GM19240 (cell line): Measurements from ENCODE around the gene PDZD8.
A peak's percentile ranks its signal among the peaks of the same experiment; 100 is the strongest.

Source experiments
- DNase-seq: peaks from one replicate; pipeline ENCODE4 v3.0.0; 2011; ENCODE audit warnings: low spot score; ENCODE audit not compliant: insufficient read length

Gene PDZD8, protein sequence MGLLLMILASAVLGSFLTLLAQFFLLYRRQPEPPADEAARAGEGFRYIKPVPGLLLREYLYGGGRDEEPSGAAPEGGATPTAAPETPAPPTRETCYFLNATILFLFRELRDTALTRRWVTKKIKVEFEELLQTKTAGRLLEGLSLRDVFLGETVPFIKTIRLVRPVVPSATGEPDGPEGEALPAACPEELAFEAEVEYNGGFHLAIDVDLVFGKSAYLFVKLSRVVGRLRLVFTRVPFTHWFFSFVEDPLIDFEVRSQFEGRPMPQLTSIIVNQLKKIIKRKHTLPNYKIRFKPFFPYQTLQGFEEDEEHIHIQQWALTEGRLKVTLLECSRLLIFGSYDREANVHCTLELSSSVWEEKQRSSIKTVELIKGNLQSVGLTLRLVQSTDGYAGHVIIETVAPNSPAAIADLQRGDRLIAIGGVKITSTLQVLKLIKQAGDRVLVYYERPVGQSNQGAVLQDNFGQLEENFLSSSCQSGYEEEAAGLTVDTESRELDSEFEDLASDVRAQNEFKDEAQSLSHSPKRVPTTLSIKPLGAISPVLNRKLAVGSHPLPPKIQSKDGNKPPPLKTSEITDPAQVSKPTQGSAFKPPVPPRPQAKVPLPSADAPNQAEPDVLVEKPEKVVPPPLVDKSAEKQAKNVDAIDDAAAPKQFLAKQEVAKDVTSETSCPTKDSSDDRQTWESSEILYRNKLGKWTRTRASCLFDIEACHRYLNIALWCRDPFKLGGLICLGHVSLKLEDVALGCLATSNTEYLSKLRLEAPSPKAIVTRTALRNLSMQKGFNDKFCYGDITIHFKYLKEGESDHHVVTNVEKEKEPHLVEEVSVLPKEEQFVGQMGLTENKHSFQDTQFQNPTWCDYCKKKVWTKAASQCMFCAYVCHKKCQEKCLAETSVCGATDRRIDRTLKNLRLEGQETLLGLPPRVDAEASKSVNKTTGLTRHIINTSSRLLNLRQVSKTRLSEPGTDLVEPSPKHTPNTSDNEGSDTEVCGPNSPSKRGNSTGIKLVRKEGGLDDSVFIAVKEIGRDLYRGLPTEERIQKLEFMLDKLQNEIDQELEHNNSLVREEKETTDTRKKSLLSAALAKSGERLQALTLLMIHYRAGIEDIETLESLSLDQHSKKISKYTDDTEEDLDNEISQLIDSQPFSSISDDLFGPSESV

DNA sequence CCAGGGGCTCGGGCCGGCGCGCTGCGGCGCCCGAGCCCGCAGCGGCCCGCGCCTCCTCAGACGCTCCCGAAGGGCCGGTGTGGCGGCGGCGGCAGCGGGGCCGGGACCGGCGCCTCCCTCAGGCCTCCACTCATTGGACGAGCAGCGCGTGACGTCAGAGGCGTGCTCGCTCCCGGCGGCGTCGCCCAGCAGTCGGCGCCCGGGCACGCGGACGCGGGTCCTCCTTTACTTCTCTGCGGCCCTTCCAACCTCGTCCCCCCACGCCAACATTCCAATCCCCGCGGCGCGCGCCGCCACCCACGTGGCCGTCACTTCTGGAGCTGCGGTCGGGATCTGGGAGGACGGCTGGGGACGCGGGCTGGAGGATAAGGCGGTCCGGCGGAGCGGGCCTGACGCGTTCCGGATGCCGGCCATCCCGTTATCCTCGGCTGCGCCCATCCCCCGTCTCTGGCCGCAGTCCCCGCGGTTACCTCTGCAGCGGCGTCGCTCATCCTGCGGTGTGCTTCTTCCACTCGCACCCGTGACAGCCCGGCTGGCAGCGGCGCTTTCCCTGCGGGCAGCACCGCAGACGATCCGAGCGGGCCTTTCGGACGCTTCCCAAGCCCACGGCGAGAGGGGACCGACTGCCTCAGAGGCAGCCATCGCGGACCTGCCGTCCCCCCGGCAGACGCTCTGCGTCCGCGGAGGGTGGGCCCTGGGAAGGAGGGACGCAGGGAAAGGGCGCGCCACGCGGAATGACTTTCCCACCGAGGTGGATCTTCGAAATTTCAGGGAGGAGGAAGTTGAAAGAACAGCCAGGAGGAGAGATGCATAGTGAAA lies at the start of gene PDZD8:
Gene PDZD8 (minus strand): TSS at position 81 of the 819 bp plus-strand sequence. CDS start 213 bp downstream, outside the sequence.
- DNase-seq, result peak; percentile 69

DNA sequence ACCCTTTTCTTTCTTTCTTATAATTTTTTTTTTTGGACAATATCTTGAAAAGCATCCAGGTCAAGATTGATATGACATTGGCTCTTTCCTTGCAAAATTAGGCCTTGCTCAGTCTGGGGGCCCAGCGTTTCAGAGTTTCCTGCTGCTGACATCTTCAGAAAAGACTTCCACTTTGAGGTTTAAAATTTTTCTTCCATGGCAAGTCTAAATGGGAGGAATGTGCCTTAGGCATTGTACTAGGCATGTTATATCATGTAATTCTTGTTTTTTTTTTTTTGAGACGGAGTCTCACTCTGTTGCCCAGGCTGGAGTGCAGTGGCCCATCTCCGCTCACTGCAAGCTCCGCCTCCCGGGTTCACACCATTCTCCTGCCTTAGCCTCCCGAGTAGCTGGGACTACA lies 48.9 kb upstream of the PDZD8 start:
- no peak for DNase-seq

DNA sequence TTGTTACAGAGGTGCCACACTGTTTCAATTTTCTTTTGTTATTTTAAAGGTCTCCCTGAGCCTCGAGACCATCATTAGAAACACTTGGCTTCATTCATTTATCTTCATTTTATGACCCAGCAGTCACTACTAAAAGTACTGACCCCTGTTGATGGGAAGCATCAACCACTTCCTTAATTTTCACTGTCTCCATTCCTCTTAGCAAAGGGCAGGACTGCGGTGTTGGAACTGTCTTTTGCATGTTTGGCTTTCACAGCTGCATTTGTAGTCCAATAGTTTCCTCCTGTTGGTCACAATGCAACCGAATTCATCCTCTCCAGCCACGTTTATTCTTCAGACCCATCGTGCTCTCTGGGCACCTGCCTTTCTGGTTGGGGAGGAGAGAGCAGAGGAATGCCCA lies 46.7 kb upstream of the PDZD8 start:
- DNase-seq, result no peak

DNA sequence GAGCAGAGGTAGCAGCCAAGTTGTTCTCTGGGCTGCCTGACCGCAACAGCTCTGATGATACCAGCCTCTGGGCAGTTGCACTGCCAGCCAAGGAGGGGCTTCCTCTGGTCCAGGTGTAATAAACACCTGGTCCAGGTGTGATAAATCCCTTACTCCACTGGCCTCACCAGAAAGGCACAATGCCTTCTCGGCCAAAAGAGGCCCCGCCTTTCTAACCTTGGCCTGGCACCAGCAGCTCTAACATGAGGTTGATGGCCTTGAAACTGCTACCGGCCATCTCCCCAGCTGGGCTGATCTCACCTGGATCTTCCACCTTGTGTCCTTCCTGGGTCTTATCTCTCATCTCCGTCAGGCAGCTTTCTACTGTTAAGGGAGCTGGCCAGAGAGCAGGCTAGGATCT lies 45.5 kb upstream of the PDZD8 start:
- no peak for DNase-seq

DNA sequence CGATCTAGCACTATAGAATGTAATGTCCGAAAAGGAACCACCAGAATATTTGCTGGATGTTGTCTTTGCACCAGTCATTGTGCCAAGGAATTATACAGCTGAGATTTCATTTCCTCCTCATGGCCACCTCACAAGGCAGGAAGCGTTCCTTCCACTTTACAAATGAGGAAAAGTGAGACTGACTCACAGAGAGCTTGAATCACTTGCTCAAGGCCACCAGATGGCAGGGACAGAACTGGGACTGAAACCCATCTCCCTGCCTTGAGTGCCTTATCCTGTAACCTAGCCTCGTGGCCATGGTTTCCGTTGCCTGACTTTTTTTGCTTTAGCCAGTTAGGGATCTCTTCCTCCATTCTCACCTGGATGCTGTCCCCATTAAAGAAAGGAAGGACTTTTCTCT lies 44.7 kb upstream of the PDZD8 start:
- no peak for DNase-seq

DNA sequence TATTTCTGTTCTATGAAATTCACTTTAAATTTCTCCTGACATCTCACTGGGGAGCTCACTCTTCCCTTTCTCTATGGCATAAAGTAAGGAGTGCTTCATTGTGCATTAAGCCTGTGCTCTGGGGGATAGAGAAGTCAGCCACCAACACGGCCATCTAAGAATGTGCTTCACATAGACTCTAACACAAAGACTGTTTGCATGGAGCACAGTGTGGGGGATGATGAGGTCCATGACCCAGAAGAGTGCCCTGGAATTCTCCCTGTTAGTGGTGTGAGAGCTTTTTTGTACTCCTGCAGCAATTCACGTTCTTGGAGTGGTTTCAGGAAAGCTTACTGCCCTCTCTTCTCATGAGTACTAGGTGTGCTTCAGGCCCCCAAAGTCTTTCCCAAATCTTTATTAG lies 43.9 kb upstream of the PDZD8 start:
- no peak for DNase-seq

DNA sequence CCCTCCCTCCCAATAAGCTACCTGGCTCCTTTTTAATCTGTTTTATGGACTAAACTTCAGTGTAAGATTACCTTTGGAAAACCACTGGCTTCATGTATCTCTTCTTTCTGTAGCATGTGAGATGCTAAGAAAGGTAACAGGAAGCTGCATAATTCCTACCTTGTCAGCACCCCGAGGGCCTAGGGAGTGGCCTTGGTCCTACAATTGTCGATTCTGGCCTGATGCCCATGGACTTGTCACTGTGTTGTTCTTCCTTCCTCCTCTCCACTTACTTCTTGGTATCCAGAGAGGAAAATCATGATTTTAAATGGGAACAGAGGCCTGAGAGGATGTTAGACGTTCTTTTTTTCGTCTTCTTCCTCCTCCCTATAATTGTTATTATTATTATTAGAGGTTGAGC lies 42.9 kb upstream of the PDZD8 start:
- DNase-seq, result no peak

DNA sequence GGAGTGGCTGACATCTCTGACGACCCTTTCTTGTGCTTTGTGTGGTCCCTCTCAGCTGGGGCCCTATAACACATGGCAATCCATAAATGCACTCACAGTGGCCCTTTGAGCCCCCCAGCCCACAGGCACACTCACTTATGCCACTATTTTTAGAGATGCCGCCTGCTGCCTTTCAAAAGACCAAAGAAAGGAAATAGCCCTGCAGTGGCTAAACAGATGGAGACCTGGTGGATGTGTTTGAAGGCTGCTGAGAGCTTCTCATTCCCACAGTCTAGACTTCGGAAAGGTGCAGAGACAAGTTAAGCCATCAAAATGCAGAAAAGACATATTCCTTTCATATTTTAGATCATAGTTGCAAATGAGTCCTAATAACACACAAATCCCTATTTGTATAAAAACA lies 42.0 kb upstream of the PDZD8 start:
- DNase-seq, result no peak

DNA sequence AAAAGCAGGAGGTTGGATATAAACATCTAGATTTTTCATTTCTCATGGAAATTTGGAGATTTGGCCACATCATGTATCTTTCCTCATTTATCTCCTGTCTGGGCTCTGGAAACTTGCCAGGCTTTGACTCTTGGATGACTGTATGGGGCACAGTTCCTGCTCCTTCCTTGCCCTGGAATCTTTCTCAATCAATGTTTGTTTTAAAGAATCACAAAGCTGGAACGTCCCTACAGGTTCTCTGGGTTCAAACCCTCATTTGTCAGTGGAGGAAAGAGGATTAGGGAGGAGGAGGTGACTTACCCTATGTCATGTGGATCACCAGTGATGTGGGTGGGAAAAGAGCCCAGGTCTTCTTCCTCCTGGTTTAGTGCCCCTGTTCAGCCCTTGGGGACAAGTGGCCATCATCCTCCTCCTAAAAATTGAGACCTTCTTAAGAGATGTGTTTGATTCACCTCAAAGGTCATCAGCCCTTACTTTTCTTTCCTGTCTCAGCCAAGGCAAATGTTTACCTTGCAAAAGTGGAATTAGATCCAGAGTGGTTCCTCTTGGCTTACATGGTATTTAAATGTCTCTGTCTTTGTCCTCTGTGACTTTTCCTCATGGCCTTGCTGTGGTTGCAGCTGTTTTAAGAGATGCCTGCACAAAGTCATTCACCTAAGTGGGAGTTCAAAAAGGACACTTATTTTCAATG lies 38.8 kb upstream of the PDZD8 start:
- no peak for DNase-seq

DNA sequence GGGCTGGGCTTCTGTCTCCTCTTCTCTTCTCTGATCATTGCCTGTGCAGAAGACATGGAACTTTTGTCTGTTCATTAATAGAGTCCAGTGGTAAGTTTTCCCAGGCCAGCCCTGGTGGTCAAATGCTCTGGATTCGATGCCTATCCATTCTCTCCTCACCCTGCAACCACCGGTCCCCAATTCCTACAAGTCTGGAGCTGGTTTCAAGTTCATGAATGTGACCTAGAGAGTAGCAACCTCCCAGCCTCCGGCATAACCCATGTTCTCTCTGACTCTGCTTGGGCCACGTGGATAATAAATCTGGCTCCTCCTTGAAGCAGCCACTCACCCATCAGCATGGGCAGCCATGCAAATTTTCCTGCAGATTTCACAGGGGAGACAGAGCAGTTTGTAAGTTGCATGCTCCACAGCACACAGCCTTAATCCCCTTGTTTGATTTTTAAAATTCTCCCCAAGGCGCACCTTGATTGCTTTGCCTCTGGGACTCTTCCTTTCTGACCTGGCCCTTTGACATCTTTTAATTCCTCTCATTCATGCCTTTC lies 37.3 kb upstream of the PDZD8 start:
- DNase-seq, result no peak

DNA sequence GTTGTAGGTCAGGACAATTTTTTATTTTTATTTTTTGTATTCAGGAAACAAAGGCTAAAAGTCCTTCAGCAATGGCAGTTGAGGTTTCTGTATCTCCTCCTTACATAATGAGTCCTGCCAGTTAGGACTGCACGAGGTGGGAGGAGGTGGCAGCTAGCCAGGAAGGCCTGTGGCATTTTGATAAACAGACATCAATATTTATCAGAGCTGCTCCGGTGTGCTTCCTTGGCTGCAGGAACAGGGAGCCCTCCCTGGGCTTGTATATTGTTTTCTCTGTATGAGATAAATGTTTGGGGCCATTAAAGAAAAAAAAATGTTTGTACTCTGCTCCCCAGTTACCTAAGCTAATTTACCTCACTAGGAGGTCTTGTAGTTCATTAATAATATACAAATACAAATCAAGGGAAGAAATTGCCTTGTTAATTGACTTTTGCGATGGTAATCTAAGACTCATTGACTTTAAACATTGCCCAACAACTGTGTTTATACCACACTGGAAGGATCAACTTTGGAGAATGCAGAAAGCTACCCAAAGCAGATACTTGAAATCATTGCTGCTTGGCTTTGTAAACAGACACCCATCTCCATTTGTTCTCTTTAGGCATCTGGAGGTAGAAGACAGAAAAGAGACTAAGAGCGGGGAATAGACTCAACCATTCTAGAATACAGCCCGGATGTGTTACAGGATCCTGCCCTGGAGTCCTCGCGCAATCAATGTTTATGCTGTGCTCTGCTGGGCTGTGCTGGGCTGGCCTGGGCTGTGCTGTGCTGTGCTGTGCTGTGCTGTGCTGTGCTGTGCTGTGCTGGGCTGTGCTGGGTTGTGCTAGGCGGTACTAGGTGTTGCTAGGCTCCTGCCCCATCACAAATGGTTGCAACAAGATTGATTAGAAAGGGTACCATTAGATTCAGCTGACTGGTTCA lies 36.5 kb upstream of the PDZD8 start:
- DNase-seq, result no peak

DNA sequence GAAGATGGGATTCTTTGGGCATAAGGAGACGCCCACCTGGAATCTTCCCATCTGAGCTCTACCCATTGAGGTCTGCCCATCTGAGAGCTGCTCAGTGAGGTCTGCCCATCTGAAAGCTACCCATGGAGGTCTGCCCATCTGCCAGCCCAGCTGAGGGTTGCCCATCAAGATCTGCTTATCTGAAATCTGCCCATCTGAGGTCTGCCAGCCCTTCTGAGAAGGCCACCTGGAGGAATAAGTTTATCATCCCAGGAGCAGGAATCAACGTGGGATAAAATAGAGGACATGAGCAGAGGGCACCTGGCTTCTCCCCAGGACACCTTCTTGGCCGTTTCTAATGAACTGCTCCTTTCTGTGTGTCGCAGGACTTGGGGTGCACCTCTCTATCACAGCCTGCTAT lies 35.3 kb upstream of the PDZD8 start:
- DNase-seq, result no peak

DNA sequence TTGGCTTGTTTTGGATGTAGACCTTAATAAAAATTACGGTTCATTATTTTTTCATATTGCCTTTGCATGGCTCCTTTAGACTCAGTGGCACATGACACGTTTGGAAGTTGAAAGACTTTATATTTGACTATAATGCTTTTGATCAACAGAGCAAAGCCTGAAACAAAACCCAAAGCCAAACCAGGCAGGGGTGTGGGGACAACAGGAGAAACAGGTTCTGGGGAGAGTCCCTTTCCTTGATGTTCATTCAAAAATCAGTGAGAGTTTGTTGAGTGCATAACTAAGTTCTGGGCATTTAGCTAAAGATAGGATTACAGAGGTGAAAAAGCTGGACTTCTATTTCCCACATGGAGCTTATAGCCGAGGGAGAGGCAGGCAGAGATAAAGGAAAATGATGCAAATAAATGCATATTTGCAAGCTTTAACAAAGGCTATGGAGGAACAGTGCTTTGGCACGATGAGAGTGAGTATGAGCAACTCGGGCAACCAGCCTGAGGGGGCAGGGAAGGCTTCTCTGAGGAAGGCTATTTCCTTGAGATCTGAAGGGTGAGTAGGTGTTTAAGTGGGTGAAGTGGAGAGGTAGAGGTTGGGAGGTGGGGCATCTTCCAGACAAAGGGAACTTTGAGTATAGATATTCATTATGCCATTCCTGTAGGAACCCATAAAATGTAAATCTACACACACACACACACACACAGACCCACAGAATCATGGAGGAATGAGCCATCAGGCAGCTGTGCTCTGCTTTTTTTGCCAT lies 34.5 kb upstream of the PDZD8 start:
- DNase-seq, result no peak

DNA sequence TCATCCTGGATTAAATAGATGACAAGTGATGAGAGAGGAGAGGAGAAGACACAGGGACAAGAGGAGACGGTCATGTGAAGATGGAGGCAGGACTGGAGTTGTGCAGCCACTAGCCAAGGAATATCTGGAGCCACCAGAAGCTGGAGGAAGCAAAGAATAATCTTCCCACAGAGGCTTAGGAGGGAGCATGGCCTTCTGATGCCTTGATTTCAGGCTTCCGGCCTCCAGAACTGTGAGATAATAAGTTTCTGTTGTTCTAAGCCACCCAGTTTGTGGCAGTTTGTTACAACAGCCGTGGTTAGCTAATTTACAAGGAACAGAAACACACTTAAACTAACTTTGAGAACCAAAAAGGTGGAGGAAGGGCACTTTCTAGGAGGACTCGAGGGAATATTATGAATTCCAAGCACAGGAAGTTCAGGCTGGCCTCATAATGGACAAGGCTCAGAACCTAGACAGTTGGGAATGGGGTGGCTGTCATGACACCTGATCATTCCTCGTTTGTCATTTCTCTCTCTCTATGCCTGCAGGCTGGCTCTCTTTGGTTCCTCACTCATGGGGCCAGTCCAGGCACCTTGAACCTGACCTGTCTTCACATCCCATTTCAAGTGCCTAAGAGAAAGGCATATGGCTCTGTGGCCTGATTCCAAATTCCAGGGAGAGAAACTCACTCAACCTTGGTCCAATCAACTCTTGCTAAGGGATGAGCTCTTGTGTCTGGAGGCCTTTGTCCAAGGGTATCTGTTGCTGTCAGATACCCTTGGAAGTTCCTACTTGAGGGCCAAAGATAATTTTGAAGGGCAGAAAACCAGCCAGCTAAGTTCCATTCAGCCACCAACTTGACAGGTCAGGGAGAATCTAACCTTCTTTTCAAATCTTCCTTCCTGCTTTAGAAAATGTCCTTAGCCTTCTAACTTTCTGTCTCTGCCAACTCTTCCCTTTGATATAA lies 33.5 kb upstream of the PDZD8 start:
- no peak for DNase-seq

DNA sequence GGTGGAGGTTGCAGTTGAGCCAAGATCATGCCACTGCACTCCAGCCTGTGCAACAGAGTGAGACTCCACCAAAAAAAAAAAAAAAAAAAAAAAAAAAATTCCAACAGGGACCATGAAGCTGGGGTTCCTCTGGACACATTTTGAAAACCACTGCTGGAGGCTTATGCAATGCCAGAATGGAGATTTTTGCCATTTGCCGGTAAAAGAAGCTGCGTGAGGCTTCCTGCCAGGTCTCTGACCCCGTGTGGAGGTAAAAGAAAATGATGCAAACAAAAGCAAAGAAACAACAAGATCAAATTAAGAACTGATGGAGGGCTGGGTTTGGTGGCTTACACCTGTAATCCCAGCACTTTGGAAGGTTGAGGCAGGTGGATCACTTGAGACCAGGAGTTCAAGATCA lies 30.5 kb upstream of the PDZD8 start:
- DNase-seq, result no peak

DNA sequence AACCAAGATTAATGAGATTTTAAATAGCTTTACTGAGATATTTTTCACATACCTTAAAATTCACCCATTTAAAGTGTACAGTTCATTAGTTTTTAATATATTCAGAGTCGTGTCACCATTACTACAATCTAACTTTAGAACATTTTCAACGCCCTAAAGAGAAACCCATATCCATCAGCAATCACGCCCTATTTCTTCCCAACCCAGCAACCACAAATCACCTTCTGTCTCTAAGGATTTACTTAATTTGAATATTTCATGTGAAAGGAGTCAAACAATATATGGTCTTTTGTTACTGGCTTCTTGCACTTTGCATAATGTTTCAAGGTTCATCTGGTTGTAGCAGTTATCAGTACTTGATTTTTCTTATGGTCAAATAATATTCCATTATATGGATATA lies 25.1 kb upstream of the PDZD8 start:
- no peak for DNase-seq
